ENCODE results near the gene EFEMP2. TPM values are rescaled to one million over a fixed set of nuclear protein-coding genes. Genes with fewer than 3 reads are reported as not detected.

EFEMP2 gene
- total RNA-seq, 1 experiment from 2014 or later, result 3.4 TPM

DNA sequence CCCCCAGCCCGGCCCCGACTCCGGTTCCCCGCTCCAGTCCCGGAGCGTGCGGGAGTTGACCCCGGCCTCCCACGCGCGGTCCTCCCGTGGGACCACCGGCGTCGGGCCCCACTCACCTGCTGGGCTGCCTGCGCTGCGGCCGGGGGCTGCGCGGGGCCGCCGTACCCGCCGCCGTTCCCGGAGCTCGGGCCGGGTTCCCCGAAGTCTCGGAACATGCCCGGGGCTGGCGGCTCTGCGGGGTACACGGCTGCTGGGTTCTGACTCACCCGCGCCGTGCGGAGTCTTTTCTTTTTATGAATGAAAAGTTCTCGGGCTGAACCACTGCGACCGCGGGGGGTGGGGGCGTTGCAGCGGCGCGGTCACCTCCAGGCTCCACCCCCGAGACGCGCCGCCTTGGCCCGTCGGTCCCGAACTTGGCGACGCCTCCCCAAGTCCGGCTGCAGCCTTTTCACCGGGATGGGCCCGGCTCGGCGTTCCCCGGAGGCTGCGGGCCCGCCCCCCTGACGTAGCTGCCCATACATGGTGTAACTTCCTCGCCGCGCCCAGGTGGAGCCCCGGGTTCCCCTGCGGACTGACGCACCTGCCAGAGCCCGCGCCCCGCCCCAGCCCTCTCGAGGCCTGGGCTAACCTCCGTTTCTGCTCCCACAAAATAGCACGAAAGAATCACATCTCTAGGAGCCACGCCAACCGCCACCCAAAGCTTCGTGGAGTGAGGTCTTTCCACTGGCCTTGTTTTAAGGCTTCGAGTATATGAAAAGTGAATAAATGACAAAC lies 27.7 kb upstream of the EFEMP2 start, which contains the start of gene FOSL1:
Gene FOSL1 (minus strand): TSS at position 264 of the 774 bp plus-strand sequence. CDS start 49 bp downstream, at position 215.
- CTCF ChIA-PET, result interaction anchor here (1.0 to 1.9 kb wide), 4 partner anchors 9 to 15 kb away, joined by 3 to 5 read pairs (median 4); partner anchors contain the start of gene FIBP
- H3K27ac Mint-ChIP-seq (ENCODE audit: unreplicated experiment), result peak within 1 kb of the TSS; percentile 97
- H3K4me1 Mint-ChIP-seq (ENCODE audit: low read depth, unreplicated experiment), result peaks cover 62% of the 10 kb centered on the region
- H3K36me3 Mint-ChIP-seq (ENCODE audit: insufficient read depth, unreplicated experiment), result peaks cover 75% of the 10 kb centered on the region
- peak; percentile 99 for DNase-seq
- TF ChIP-seq, protein P1, sequence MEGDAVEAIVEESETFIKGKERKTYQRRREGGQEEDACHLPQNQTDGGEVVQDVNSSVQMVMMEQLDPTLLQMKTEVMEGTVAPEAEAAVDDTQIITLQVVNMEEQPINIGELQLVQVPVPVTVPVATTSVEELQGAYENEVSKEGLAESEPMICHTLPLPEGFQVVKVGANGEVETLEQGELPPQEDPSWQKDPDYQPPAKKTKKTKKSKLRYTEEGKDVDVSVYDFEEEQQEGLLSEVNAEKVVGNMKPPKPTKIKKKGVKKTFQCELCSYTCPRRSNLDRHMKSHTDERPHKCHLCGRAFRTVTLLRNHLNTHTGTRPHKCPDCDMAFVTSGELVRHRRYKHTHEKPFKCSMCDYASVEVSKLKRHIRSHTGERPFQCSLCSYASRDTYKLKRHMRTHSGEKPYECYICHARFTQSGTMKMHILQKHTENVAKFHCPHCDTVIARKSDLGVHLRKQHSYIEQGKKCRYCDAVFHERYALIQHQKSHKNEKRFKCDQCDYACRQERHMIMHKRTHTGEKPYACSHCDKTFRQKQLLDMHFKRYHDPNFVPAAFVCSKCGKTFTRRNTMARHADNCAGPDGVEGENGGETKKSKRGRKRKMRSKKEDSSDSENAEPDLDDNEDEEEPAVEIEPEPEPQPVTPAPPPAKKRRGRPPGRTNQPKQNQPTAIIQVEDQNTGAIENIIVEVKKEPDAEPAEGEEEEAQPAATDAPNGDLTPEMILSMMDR (IDR thresholded peaks at IDR 0.05; ENCODE audit: unreplicated experiment), result no peak
- BruUV-seq (replicated peaks), result no TSS peak
- no peaks in the 10 kb centered on the region for H3K9me3 Mint-ChIP-seq (ENCODE audit: low read depth, unreplicated experiment)
- H3K27me3 Mint-ChIP-seq (ENCODE audit: unreplicated experiment), result no peaks in the 10 kb centered on the region
- intact Hi-C loops (cut with micrococcal nuclease; ENCODE audit: unreplicated experiment), result no loop called here
- peak within 1 kb of the TSS; percentile 84 for H3K4me3 Mint-ChIP-seq (ENCODE audit: low read depth, unreplicated experiment)

- TF ChIP-seq, protein P1 (IDR thresholded peaks at IDR 0.05; ENCODE audit: unreplicated experiment), result no peak
- Mint-ChIP-seq H3K27ac (ENCODE audit: unreplicated experiment) (peak overlapping the region; percentile 97), H3K27me3 (ENCODE audit: unreplicated experiment) (no peaks in the 10 kb centered on the region), H3K4me1 (ENCODE audit: low read depth, unreplicated experiment) (peaks cover 64% of the 10 kb centered on the region), H3K4me3 (ENCODE audit: low read depth, unreplicated experiment) (peak overlapping the region; percentile 84), H3K36me3 (ENCODE audit: insufficient read depth, unreplicated experiment) (peaks cover 82% of the 10 kb centered on the region), H3K9me3 (ENCODE audit: low read depth, unreplicated experiment) (no peaks in the 10 kb centered on the region)
- intact Hi-C loops (cut with micrococcal nuclease; ENCODE audit: unreplicated experiment), result no loop called here
- DNase-seq, result peak; percentile 87
- CTCF ChIA-PET, result interaction anchor here (1.0 to 1.3 kb wide), 3 partner anchors 8 to 16 kb away, joined by 4 to 6 read pairs (median 4); partner anchors contain the start of gene CCDC85B
- no TSS peak for BruUV-seq (replicated peaks)
These were observed 26.9 kb upstream of the EFEMP2 start for GRCh38 chr11:65899356-65900124.

GRCh38 chr11:65898656-65899355 lies 26.2 kb upstream of the EFEMP2 start:
- Mint-ChIP-seq H3K4me1 (ENCODE audit: low read depth, unreplicated experiment) (peaks cover 57% of the 10 kb centered on the region), H3K9me3 (ENCODE audit: low read depth, unreplicated experiment) (no peaks in the 10 kb centered on the region), H3K27ac (ENCODE audit: unreplicated experiment) (peak overlapping the region; percentile 97), H3K27me3 (ENCODE audit: unreplicated experiment) (no peaks in the 10 kb centered on the region), H3K4me3 (ENCODE audit: low read depth, unreplicated experiment) (peak overlapping the region; percentile 84), H3K36me3 (ENCODE audit: insufficient read depth, unreplicated experiment) (peaks cover 90% of the 10 kb centered on the region)
- no peak for DNase-seq
- BruUV-seq (replicated peaks), result TSS peak; percentile 27
- CTCF ChIA-PET, result interaction anchor here (0.7 to 1.3 kb wide), 5 partner anchors 8 to 52 kb away, joined by 3 to 6 read pairs (median 4); partner anchors contain the start of gene CCDC85B
- TF ChIP-seq, protein P1 (IDR thresholded peaks at IDR 0.05; ENCODE audit: unreplicated experiment), result no peak
- intact Hi-C loops (cut with micrococcal nuclease; ENCODE audit: unreplicated experiment), result no loop called here

GRCh38 chr11:65897020-65897471 lies 24.4 kb upstream of the EFEMP2 start:
- DNase-seq, result no peak
- TF ChIP-seq, protein P1 (IDR thresholded peaks at IDR 0.05; ENCODE audit: unreplicated experiment), result no peak
- H3K27me3 Mint-ChIP-seq (ENCODE audit: unreplicated experiment), result no peaks in the 10 kb centered on the region
- CTCF ChIA-PET, result interaction anchor here (1.6 kb wide), 1 partner anchor 9 kb away, joined by 5 read pairs; the partner anchor contains the start of gene FIBP
- H3K4me1 Mint-ChIP-seq (ENCODE audit: low read depth, unreplicated experiment), result peaks cover 49% of the 10 kb centered on the region
- H3K4me3 Mint-ChIP-seq (ENCODE audit: low read depth, unreplicated experiment), result peak overlapping the region; percentile 84
- peak overlapping the region; percentile 97 for H3K27ac Mint-ChIP-seq (ENCODE audit: unreplicated experiment)
- no peaks in the 10 kb centered on the region for H3K9me3 Mint-ChIP-seq (ENCODE audit: low read depth, unreplicated experiment)
- BruUV-seq (replicated peaks), result no TSS peak
- peaks cover 93% of the 10 kb centered on the region for H3K36me3 Mint-ChIP-seq (ENCODE audit: insufficient read depth, unreplicated experiment)
- intact Hi-C loops (cut with micrococcal nuclease; ENCODE audit: unreplicated experiment), result no loop called here
